ENCODE results near the gene DDC.

GRCh38 chr7:50598460-50599343 is 33.5 kb upstream of the DDC start:
- TF ChIP-seq CTCF (IDR thresholded peaks at IDR 0.05; ENCODE audit: low read depth, low read length) (no peak), EZH2phosphoT487 (IDR thresholded peaks at IDR 0.05; ENCODE audit: low read depth) (no peak)
